DND-41 (cell line): ENCODE results near the gene HSF4.

ENCODE experiments used
- EZH2 ChIP-seq: IDR thresholded peaks from 3 replicates; pipeline ENCODE4 v1.6.1; 2012; ENCODE audit warnings: borderline replicate concordance, low read depth, mild to moderate bottlenecking, moderate library complexity, low read length, inconsistent platforms; ENCODE audit not compliant: severe bottlenecking
- TF ChIP-seq, protein P1 (sequence below): IDR thresholded peaks from 2 replicates; pipeline ENCODE4 v1.5.1; 2012; ENCODE audit warnings: borderline replicate concordance, low read length, moderate library complexity, mild to moderate bottlenecking; ENCODE audit not compliant: poor library complexity, severe bottlenecking; ENCODE audit errors: extremely low read depth

DNA sequence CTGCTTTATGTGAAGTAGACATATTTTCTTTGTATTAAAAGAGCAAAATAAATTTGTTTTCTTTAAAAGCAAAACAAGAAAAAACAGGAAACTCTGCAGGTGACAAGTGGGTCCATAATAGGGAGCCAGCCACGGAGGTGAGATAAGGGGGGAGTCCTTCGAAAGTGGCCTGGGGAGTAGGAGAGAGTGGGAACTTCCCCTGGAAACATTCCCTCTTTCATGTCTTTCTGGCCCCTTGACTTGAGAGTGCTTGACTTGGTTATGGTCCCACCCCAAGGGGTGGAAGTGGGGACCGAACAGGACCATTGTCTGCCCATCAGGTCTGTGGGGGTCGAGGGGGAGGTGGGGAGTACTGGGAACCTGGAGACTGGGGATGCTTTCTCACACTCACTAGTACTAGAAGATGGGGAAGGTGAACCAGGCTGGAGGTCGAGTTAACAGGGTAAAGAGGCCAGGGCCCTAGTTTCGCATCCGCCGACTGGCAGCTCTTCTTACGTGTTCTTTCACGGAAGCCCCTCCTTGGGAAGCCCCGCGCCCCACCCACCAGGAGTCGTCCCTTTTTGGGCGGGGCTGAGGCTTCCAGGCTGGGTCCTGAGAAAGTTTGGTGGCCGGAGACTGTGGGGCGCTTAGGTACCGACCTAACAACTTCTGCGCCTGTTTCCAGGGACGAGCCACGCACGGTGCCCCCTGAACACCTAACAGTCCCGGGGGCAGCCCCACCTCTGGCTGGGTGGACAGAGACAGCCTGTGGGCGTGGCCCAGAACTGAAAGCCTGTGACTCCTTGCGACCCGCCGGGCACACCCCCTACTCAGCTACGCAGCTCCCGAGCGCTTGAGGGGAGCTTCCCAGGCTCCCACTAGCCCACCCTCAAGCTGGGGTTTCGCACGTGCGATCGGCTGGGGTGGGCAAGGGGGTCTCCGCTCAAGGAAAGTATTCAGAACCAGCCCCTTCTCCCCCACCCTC lies 5.6 kb upstream of the HSF4 start:
- TF ChIP-seq, protein P1, sequence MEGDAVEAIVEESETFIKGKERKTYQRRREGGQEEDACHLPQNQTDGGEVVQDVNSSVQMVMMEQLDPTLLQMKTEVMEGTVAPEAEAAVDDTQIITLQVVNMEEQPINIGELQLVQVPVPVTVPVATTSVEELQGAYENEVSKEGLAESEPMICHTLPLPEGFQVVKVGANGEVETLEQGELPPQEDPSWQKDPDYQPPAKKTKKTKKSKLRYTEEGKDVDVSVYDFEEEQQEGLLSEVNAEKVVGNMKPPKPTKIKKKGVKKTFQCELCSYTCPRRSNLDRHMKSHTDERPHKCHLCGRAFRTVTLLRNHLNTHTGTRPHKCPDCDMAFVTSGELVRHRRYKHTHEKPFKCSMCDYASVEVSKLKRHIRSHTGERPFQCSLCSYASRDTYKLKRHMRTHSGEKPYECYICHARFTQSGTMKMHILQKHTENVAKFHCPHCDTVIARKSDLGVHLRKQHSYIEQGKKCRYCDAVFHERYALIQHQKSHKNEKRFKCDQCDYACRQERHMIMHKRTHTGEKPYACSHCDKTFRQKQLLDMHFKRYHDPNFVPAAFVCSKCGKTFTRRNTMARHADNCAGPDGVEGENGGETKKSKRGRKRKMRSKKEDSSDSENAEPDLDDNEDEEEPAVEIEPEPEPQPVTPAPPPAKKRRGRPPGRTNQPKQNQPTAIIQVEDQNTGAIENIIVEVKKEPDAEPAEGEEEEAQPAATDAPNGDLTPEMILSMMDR: no peak
- TF ChIP-seq EZH2: no peak
